GM12872 (cell line): Measurements from ENCODE around the gene A1BG.

Source experiments
- CTCF ChIP-seq: IDR thresholded peaks from 3 replicates; pipeline ENCODE4 v1.5.1; 2011; ENCODE audit warnings: low read depth, mild to moderate bottlenecking, low read length, moderate library complexity; ENCODE audit not compliant: insufficient read depth

A1BG gene

GRCh38 chr19:58319241-58319640, 34.1 kb downstream of the A1BG start:
- no peak for TF ChIP-seq CTCF

- TF ChIP-seq CTCF: no peak
Measured at GRCh38 chr19:58318297-58318696, 35.0 kb downstream of the A1BG start.

- no peak for TF ChIP-seq CTCF
Measured at GRCh38 chr19:58317476-58318072, 35.7 kb downstream of the A1BG start.

- TF ChIP-seq CTCF: no peak
Measured at GRCh38 chr19:58315580-58315979, 37.7 kb downstream of the A1BG start.

- no peak for TF ChIP-seq CTCF
Measured at GRCh38 chr19:58311345-58311865, 41.9 kb downstream of the A1BG start.

GRCh38 chr19:58307736-58308135, 45.6 kb downstream of the A1BG start:
- TF ChIP-seq CTCF: no peak

- no peak for TF ChIP-seq CTCF
Measured at GRCh38 chr19:58305932-58306323, 47.4 kb downstream of the A1BG start.
